OCI-LY1 (cell line): ENCODE data around the gene DPEP2NB.
"Not testable (repeated sequence)": the region's sequence is repeated elsewhere in the genome, so short reads cannot be mapped to it uniquely, and the experiment has no call there.

Experiments used
- H2AFZ ChIP-seq: fragments of 200-600 bp; sonication (generic), shearing (Covaris generic); 2 replicates; pipeline ENCODE4 v1.6.0; 2014; ENCODE audit warnings: antibody characterized with exemption, mild to moderate bottlenecking, low read length
- H3F3A ChIP-seq: fragments of 200-600 bp; sonication (generic), shearing (Covaris generic); 2 replicates; pipeline ENCODE4 v1.6.0; 2014; ENCODE audit warnings: mild to moderate bottlenecking, antibody characterized with exemption, low read length, moderate library complexity; ENCODE audit not compliant: insufficient read depth
- H3K27ac ChIP-seq: fragments of 200-600 bp; sonication (generic); 2 replicates; pipeline ENCODE4 v1.5.1; 2014; ENCODE audit warnings: low read length, mixed run types, mild to moderate bottlenecking, low read depth; ENCODE audit not compliant: poor library complexity, severe bottlenecking
- H3K27me3 ChIP-seq: fragments of 200-600 bp; sonication (generic); 2 replicates; pipeline ENCODE4 v1.6.0; 2014; ENCODE audit warnings: antibody characterized with exemption, mild to moderate bottlenecking, low read length, moderate library complexity; ENCODE audit not compliant: insufficient read depth
- H3K36me3 ChIP-seq: fragments of 200-600 bp; sonication (generic); 2 replicates; pipeline ENCODE4 v1.6.1; 2014; ENCODE audit warnings: mild to moderate bottlenecking, antibody characterized with exemption, low read length, moderate library complexity, mixed read lengths; ENCODE audit not compliant: insufficient read depth
- H3K4me1 ChIP-seq: fragments of 200-600 bp; sonication (generic); 2 replicates; pipeline ENCODE4 v1.5.1; 2014; ENCODE audit warnings: mild to moderate bottlenecking, low read length, moderate library complexity; ENCODE audit not compliant: insufficient read depth, severe bottlenecking
- H3K4me2 ChIP-seq: fragments of 200-600 bp; sonication (generic), shearing (Covaris generic); 2 replicates; pipeline ENCODE4 v1.6.1; 2014; ENCODE audit warnings: low read length
- H3K4me3 ChIP-seq: fragments of 200-600 bp; sonication (generic); 2 replicates; pipeline ENCODE4 v1.5.1; 2014; ENCODE audit warnings: low read length, low read depth, mild to moderate bottlenecking, mixed read lengths; ENCODE audit not compliant: poor library complexity, severe bottlenecking
- H3K79me2 ChIP-seq: fragments of 200-600 bp; shearing (Covaris generic); 2 replicates; pipeline ENCODE4 v1.6.1; 2016; ENCODE audit warnings: mixed run types, low read length, mixed read lengths; ENCODE audit not compliant: insufficient read depth
- H3K9ac ChIP-seq: fragments of 200-600 bp; sonication (generic), shearing (Covaris generic); 2 replicates; pipeline ENCODE4 v1.6.1; 2014; ENCODE audit warnings: mild to moderate bottlenecking, low read length, mixed read lengths
- H3K9me2 ChIP-seq: fragments of 200-600 bp; sonication (generic), shearing (Covaris generic); 2 replicates; pipeline ENCODE4 v1.6.1; 2014; ENCODE audit warnings: low read depth, mild to moderate bottlenecking, low read length, mixed read lengths
- H3K9me3 ChIP-seq: fragments of 200-600 bp; shearing (Covaris generic); 2 replicates; pipeline ENCODE4 v1.6.1; 2014; ENCODE audit warnings: low read length, mixed read lengths
- H4K20me1 ChIP-seq: fragments of 200-600 bp; sonication (generic), shearing (Covaris generic); 2 replicates; pipeline ENCODE4 v1.6.0; 2016; ENCODE audit warnings: mild to moderate bottlenecking, low read length; ENCODE audit not compliant: insufficient read depth
- EZH2 ChIP-seq: fragments of 200-600 bp; sonication (generic), shearing (Covaris generic); IDR thresholded peaks from 2 replicates; pipeline ENCODE4 v1.8.0; 2017; ENCODE audit warnings: borderline replicate concordance, mixed run types, mild to moderate bottlenecking, antibody characterized with exemption, low read length, moderate library complexity, mixed read lengths
- TF ChIP-seq, protein P1 (sequence below): fragments of 200-600 bp; sonication (generic), shearing (Covaris generic); IDR thresholded peaks from 2 replicates; pipeline ENCODE4 v1.5.1; 2017; ENCODE audit warnings: mild to moderate bottlenecking, antibody characterized with exemption, low read length, moderate library complexity, mixed read lengths

Gene DPEP2NB

DNA sequence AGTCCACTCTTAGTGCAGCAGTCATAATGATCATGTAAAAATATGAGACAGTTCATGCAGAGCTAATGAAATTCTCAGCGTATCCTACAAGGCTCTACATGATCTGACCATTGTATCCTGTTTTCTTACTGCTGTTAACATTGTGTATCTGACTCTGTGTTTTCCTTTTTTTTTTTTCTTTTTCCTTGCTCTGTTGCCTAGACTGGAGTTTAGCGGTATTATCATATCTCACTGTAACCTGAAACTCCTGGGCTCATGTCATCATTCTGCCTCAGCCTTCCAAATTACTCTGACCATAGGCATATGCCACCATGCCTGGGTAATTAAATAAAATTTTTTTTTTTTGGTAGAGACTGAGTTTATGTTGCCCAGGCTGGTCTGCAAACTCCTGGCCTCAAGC is 19.5 kb upstream of the DPEP2NB start:
- no peak for TF ChIP-seq EZH2
- TF ChIP-seq, protein P1, sequence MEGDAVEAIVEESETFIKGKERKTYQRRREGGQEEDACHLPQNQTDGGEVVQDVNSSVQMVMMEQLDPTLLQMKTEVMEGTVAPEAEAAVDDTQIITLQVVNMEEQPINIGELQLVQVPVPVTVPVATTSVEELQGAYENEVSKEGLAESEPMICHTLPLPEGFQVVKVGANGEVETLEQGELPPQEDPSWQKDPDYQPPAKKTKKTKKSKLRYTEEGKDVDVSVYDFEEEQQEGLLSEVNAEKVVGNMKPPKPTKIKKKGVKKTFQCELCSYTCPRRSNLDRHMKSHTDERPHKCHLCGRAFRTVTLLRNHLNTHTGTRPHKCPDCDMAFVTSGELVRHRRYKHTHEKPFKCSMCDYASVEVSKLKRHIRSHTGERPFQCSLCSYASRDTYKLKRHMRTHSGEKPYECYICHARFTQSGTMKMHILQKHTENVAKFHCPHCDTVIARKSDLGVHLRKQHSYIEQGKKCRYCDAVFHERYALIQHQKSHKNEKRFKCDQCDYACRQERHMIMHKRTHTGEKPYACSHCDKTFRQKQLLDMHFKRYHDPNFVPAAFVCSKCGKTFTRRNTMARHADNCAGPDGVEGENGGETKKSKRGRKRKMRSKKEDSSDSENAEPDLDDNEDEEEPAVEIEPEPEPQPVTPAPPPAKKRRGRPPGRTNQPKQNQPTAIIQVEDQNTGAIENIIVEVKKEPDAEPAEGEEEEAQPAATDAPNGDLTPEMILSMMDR, result no peak
- H3K9me3 ChIP-seq, result no peaks in the 10 kb centered on the region
- H3K4me1 ChIP-seq, result peaks cover 24% of the 10 kb centered on the region
- H3K9ac ChIP-seq, result no peak overlapping the region
- H3K9me2 ChIP-seq, result no peaks in the 10 kb centered on the region
- no peak overlapping the region for H3K4me2 ChIP-seq
- no peaks in the 10 kb centered on the region for H3K79me2 ChIP-seq
- no peaks in the 10 kb centered on the region for H4K20me1 ChIP-seq
- H2AFZ ChIP-seq, result no peak overlapping the region
- H3F3A ChIP-seq, result no peaks in the 10 kb centered on the region
- H3K27ac ChIP-seq, result no peak overlapping the region
- no peaks in the 10 kb centered on the region for H3K27me3 ChIP-seq
- H3K36me3 ChIP-seq, result peaks cover 14% of the 10 kb centered on the region
- H3K4me3 ChIP-seq, result no peak overlapping the region

DNA sequence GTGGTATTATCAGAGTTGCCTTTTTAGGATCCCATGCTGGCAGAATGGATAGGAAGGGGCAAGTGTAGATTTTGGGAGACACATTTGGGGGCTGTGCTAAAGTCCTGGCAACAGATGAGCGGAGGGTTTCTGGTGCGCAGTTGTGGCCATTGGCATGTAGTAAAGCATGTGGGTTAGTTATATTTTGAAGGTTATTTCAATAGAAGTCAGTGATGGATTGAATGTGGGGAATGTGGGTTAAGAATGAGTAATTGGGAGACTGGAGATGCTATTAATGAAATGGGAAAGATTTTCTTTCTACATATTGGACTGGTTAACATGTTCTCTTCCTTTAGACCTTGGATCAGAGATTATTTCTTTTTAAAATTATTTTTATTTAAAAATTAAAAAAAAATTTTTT is 17.4 kb upstream of the DPEP2NB start:
- TF ChIP-seq EZH2, result no peak
- TF ChIP-seq, protein P1, result no peak
- Histone ChIP-seq H3K4me1 (peaks cover 12% of the 10 kb centered on the region), H3K4me2 (no peak overlapping the region)

DNA sequence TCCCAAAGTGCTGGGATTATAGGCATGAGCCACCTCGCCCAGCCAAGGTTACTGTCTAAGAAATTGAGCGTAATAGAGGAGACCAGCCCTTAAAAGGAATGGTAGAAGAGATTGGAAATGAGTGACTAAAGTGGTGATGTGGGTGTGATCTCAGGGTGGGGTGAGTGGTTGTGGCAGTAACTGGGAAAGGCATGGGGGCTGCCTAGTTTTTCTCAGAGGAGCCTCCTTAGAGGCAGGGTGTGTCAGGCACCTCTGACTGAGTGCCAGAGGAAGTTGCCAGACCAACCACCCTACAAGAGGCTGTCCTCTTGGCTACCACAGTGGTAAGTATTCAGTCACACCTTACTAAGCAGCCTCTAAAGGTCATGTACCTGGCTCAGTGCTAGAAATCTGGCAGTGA is 16.2 kb upstream of the DPEP2NB start:
- H3K4me3 ChIP-seq, result no peak overlapping the region
- TF ChIP-seq, protein P1, result no peak
- TF ChIP-seq EZH2, result no peak
- H3K4me1 ChIP-seq, result peaks cover under 1% of the 10 kb centered on the region
- H3F3A ChIP-seq, result no peaks in the 10 kb centered on the region
- peaks cover 32% of the 10 kb centered on the region for H3K36me3 ChIP-seq
- H3K9ac ChIP-seq, result no peak overlapping the region
- no peaks in the 10 kb centered on the region for H3K27me3 ChIP-seq
- H2AFZ ChIP-seq, result no peak overlapping the region
- H4K20me1 ChIP-seq, result no peaks in the 10 kb centered on the region
- H3K27ac ChIP-seq, result no peak overlapping the region
- no peaks in the 10 kb centered on the region for H3K79me2 ChIP-seq
- no peaks in the 10 kb centered on the region for H3K9me3 ChIP-seq
- H3K4me2 ChIP-seq, result no peak overlapping the region
- no peaks in the 10 kb centered on the region for H3K9me2 ChIP-seq

More for the DNA sequence above, 17.4 kb upstream of the DPEP2NB start:
- no peaks in the 10 kb centered on the region for H3F3A ChIP-seq
- H3K27ac ChIP-seq, result no peak overlapping the region
- H3K79me2 ChIP-seq, result no peaks in the 10 kb centered on the region
- H3K9ac ChIP-seq, result no peak overlapping the region
- H3K9me3 ChIP-seq, result no peaks in the 10 kb centered on the region
- no peaks in the 10 kb centered on the region for H4K20me1 ChIP-seq
- H3K36me3 ChIP-seq, result peaks cover 21% of the 10 kb centered on the region
- no peak overlapping the region for H2AFZ ChIP-seq
- no peaks in the 10 kb centered on the region for H3K9me2 ChIP-seq
- no peak overlapping the region for H3K4me3 ChIP-seq
- H3K27me3 ChIP-seq, result no peaks in the 10 kb centered on the region

DNA sequence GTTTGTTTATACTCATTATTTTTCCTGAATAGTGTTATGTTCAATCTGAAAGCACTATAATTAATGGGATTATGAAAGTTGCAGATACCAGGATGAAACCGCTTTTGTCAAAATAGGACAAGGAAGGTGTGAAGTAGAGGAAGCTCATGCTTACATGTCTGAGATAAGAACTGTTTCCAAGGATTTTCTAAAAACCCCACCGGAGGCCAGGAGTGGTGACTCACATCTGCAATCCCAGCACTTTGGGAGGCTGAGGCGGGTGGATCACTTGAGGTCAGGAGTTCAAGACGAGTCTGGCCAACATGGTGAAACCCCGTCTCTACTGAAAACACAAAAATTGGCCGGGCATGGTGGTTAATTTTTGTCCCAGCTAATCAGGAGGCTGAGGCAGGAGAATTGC is 14.4 kb upstream of the DPEP2NB start:
- H3K9me3 ChIP-seq, H3F3A ChIP-seq, H3K9ac ChIP-seq, H4K20me1 ChIP-seq, H2AFZ ChIP-seq, H3K4me3 ChIP-seq, H3K27ac ChIP-seq, H3K27me3 ChIP-seq, H3K4me2 ChIP-seq, H3K9me2 ChIP-seq, H3K4me1 ChIP-seq, H3K79me2 ChIP-seq: not testable (repeated sequence)
- H3K36me3 ChIP-seq, result peaks cover 49% of the 10 kb centered on the region
